ENCODE results near the gene HACL1.

DNA sequence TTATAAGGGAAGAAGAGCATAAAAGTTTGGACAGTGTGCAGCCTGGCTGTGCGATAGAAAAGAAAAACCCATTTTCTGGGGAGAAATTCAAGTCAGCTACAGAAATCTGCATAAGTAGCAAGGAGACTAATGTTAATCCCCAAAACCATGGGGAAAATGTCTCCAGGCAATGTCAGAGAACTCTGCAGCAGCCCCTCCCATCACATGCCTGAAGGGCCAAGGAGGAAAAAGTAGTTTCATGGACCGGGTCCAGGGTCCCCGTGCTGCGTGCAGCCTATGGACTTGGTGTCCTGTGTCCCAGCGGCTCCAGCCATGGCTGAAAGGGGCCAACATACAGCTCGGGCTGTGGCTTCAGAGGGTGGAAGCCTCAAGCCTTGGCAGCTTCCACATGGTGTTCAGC is 51.5 kb downstream of the HACL1 start:
- TF ChIP-seq, protein P1, sequence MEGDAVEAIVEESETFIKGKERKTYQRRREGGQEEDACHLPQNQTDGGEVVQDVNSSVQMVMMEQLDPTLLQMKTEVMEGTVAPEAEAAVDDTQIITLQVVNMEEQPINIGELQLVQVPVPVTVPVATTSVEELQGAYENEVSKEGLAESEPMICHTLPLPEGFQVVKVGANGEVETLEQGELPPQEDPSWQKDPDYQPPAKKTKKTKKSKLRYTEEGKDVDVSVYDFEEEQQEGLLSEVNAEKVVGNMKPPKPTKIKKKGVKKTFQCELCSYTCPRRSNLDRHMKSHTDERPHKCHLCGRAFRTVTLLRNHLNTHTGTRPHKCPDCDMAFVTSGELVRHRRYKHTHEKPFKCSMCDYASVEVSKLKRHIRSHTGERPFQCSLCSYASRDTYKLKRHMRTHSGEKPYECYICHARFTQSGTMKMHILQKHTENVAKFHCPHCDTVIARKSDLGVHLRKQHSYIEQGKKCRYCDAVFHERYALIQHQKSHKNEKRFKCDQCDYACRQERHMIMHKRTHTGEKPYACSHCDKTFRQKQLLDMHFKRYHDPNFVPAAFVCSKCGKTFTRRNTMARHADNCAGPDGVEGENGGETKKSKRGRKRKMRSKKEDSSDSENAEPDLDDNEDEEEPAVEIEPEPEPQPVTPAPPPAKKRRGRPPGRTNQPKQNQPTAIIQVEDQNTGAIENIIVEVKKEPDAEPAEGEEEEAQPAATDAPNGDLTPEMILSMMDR (IDR thresholded peaks at IDR 0.05 in 8 of 11, conservative IDR thresholded peaks at IDR 0.05 in 3 of 11), result no peak
- TF ChIP-seq POLR2AphosphoS5 (IDR thresholded peaks at IDR 0.05), result no peak
